GM12878 (cell line): ENCODE results near the gene VAV2. TPM values are rescaled to one million over a fixed set of nuclear protein-coding genes. Genes with fewer than 3 reads are reported as not detected.

Source experiments
- ATAC-seq: fragments of 200-7000 bp; cut with Tn5 transposase; 3 replicates; pipeline ENCODE4 v1.9.1; 2020; ENCODE audit warnings: mild to moderate bottlenecking, moderate library complexity
- BruUV-seq: library from RNA; stranded (reverse); fragments of 400-500 nt; replicated peaks from 2 replicates; lab custom pipeline; 2021; lab: Mats Ljungman, UMichigan
- CTCF ChIA-PET: fragments of 300-600 bp; sonication (Branson Sonifier 250); formaldehyde crosslinking; extraction: SDS; loops from one replicate; lab custom pipeline; 2021; ENCODE audit warnings: inconsistent platforms; lab: Yijun Ruan, JAX
- POLR2A ChIA-PET: fragments of 350-600 bp; formaldehyde crosslinking; extraction: SDS; loops from one replicate; lab custom pipeline; 2021; ENCODE audit warnings: inconsistent platforms; lab: Charles Lee
- RAD21 ChIA-PET: fragments of 300-600 bp; sonication (Branson Sonifier 250); formaldehyde crosslinking; loops from one replicate; lab custom pipeline; 2023; ENCODE audit warnings: antibody characterized with exemption; ENCODE audit not compliant: unreplicated experiment; lab: Charles Lee
- SMC1A ChIA-PET: fragments of 300-600 bp; sonication (Branson Sonifier 250); formaldehyde crosslinking; loops from one replicate; lab custom pipeline; 2023; ENCODE audit not compliant: unreplicated experiment, uncharacterized antibody; lab: Charles Lee
- DNase-seq: peaks from one replicate; pipeline ENCODE4 v3.0.0-alpha.2; 2011; ENCODE audit warnings: low read depth, low spot score
- FAIRE-seq: peaks from 3 replicates; lab custom pipeline; 2011; peaks lifted over from hg19 to GRCh38; lab: Jason Lieb, UNC
- H2AFZ ChIP-seq: 2 replicates; pipeline ENCODE4 v1.6.0; 2011; ENCODE audit warnings: low read depth, low read length, control low read depth; ENCODE audit not compliant: control insufficient read depth
- H3K27ac ChIP-seq: 2 replicates; pipeline ENCODE4 v1.5.1; 2011; ENCODE audit warnings: control low read depth; ENCODE audit not compliant: control insufficient read depth, insufficient read depth
- H3K27me3 ChIP-seq, 2 experiments: replicated peaks in 1 of 2; 2 replicates each; pipeline versions ENCODE4 v1.6.0 to v1.6.1; 2011; ENCODE audit warnings: low read length in 1 of 2; ENCODE audit not compliant: control insufficient read depth in 2 of 2, insufficient read depth in 2 of 2
- H3K36me3 ChIP-seq, 2 experiments: 2 replicates each; pipeline ENCODE4 v1.5.1; 2011; ENCODE audit warnings: low read length in 1 of 2; ENCODE audit not compliant: control insufficient read depth in 2 of 2, insufficient read depth in 2 of 2
- H3K4me1 ChIP-seq: 2 replicates; pipeline ENCODE4 v1.6.1; 2011; ENCODE audit warnings: mild to moderate bottlenecking, low read length, moderate library complexity, mixed read lengths; ENCODE audit not compliant: control insufficient read depth, insufficient read depth
- H3K4me2 ChIP-seq: 2 replicates; pipeline ENCODE4 v1.6.0; 2011; ENCODE audit warnings: control low read depth; ENCODE audit not compliant: control insufficient read depth, insufficient read depth
- H3K4me3 ChIP-seq: fragments of 200-600 bp; sonication (generic); 2 replicates; pipeline ENCODE4 v1.5.1; 2016
- H3K79me2 ChIP-seq: 2 replicates; pipeline ENCODE4 v1.6.0; 2011; ENCODE audit warnings: low read length; ENCODE audit not compliant: control insufficient read depth, insufficient read depth
- H3K9ac ChIP-seq: 2 replicates; pipeline ENCODE4 v1.8.0; 2011; ENCODE audit warnings: low read length, control low read depth, mixed read lengths; ENCODE audit not compliant: control insufficient read depth, insufficient read depth
- H3K9me3 ChIP-seq: replicated peaks from 3 replicates; pipeline ENCODE4 v1.5.1; 2011; ENCODE audit warnings: mild to moderate bottlenecking, low read length; ENCODE audit not compliant: control insufficient read depth, insufficient read depth
- H4K20me1 ChIP-seq: 2 replicates; pipeline ENCODE4 v1.6.0; 2011; ENCODE audit not compliant: control insufficient read depth, insufficient read depth
- ATF7 ChIP-seq: fragments of 450-650 bp; IDR thresholded peaks from 2 replicates; pipeline ENCODE4 v1.6.1; 2016; ENCODE audit warnings: low read depth, mild to moderate bottlenecking
- BRCA1 ChIP-seq: IDR thresholded peaks from 2 replicates; pipeline ENCODE4 v1.6.1; 2011; ENCODE audit warnings: low read depth, low read length, improper control_type of control experiment
- CHD4 ChIP-seq: fragments of 200-600 bp; sonication (generic); IDR thresholded peaks from 2 replicates; pipeline ENCODE4 v1.6.1; 2016; ENCODE audit warnings: mild to moderate bottlenecking
- ESRRA ChIP-seq: IDR thresholded peaks from 2 replicates; pipeline ENCODE4 v1.6.1; 2012; ENCODE audit warnings: mild to moderate bottlenecking, low read length, improper control_type of control experiment
- EZH2 ChIP-seq: IDR thresholded peaks from 2 replicates; pipeline ENCODE4 v1.6.1; 2012; ENCODE audit warnings: low read depth, mild to moderate bottlenecking, control low read depth, inconsistent platforms, low read length, borderline replicate concordance; ENCODE audit not compliant: control insufficient read depth
- JUND ChIP-seq: IDR thresholded peaks from 2 replicates; pipeline ENCODE4 v1.6.1; 2012; ENCODE audit warnings: low read depth, mild to moderate bottlenecking, low read length, improper control_type of control experiment, moderate library complexity
- SUZ12 ChIP-seq: fragments of 200-600 bp; sonication (generic); IDR thresholded peaks from one replicate; pipeline ENCODE4 v1.6.1; 2018; ENCODE audit warnings: antibody characterized with exemption, mild to moderate bottlenecking; ENCODE audit not compliant: unreplicated experiment
- YBX1 ChIP-seq: fragments of 450-650 bp; IDR thresholded peaks from 2 replicates; pipeline ENCODE4 v1.6.1; 2016; ENCODE audit warnings: antibody characterized with exemption
- ZNF217 ChIP-seq: fragments of 450-650 bp; IDR thresholded peaks from 2 replicates; pipeline ENCODE4 v1.6.1; 2017; ENCODE audit warnings: antibody characterized with exemption, mild to moderate bottlenecking
- ZNF24 ChIP-seq: fragments of 450-650 bp; IDR thresholded peaks from 2 replicates; pipeline ENCODE4 v1.6.1; 2017; ENCODE audit warnings: antibody characterized with exemption, mild to moderate bottlenecking
- WGBS: methylation state at CpG from one replicate; pipeline ENCODE4 v1.1.6; 2016; ENCODE audit warnings: low lambda C conversion rate; ENCODE audit not compliant: insufficient replicate concordance, insufficient coverage; ENCODE audit errors: missing lambda C conversion rate; 5-methylcytosine and 5-hydroxymethylcytosine counted together
- in situ Hi-C: fragments of 300-500 bp; cut with MboI; formaldehyde crosslinking; loops from 9 replicates; pipeline ENCODE4 v1.14.3; 2018; ENCODE audit warnings: mixed read lengths
- intact Hi-C: fragments of 100-400 bp; cut with micrococcal nuclease; formaldehyde crosslinking; loops from one replicate; pipeline ENCODE4 v1.14.2; 2022; ENCODE audit not compliant: unreplicated experiment
- polyA plus RNA-seq, 11 experiments: library from polyadenylated mRNA; depleted of rRNA in 4 of 11; unstranded in 6 of 11; stranded (reverse) in 5 of 11; fragments of >200 nt; fragmentation: Nextera tagmentation in 4 of 11; fragmentation: Illumina TruSeq in 1 of 11; extraction: Ambion mirVana in 4 of 11; extraction: Trizol in 1 of 11; gene quantifications; 1 replicate in 1 of 11; 2 replicates in 10 of 11; pipeline versions ENCODE4 v1.2.1 to v1.2.3, GENCODE V29; 2011 to 2016; ENCODE audit warnings: inconsistent platforms in 2 of 11, missing spikeins in 2 of 11, low read depth in 1 of 11
- total RNA-seq, 4 experiments: library from RNA; depleted of rRNA in 3 of 4; stranded (reverse); fragments of >200 nt in 3 of 4; fragmentation: Illumina TruSeq in 1 of 4; extraction: Trizol in 1 of 4; gene quantifications; 2 replicates each; pipeline versions ENCODE4 v1.2.1 to v1.2.3, GENCODE V29; 2013 to 2021
- TF ChIP-seq, protein P1 (sequence below): IDR thresholded peaks from 2 replicates; pipeline ENCODE4 v1.6.1; 2011; ENCODE audit warnings: borderline replicate concordance, low read depth, mild to moderate bottlenecking, moderate library complexity, low read length; ENCODE audit not compliant: insufficient read depth, poor library complexity, severe bottlenecking

Gene VAV2
- total and polyA plus RNA-seq, 10 of the 15 experiments (the other 5 are each of a cell fraction or from before 2014, with no cell fraction given), result 0.13 to 43.9 (median 16.9) TPM

GRCh38 chr9:133943036-133943780 lies 48.9 kb downstream of the VAV2 start:
- ATAC-seq, result no peak
- Histone ChIP-seq H3K36me3 (peaks cover 5 to 11% of the 10 kb centered on the region in 2 experiments; a peak in 3 of 4 replicates), H4K20me1 (no peaks in the 10 kb centered on the region), H3K27me3 (no peaks in the 10 kb centered on the region), H3K9me3 (no peaks in the 10 kb centered on the region), H3K79me2 (peaks cover 62% of the 10 kb centered on the region), H3K27ac (no peak overlapping the region), H3K9ac (no peak overlapping the region), H3K4me2 (no peak overlapping the region), H3K4me1 (peaks cover 32% of the 10 kb centered on the region), H3K4me3 (no peak overlapping the region), H2AFZ (no peak overlapping the region)
- POLR2A ChIA-PET, result interaction anchor here (1.1 to 3.1 kb wide), 3 partner anchors 24 to 42 kb away, joined by 9 to 35 read pairs (median 11); no protein-coding TSS in a partner anchor
- SMC1A ChIA-PET, result interaction anchor here (0.9 to 3.7 kb wide), 4 partner anchors 13 to 48 kb away, joined by 3 to 58 read pairs (median 21); no protein-coding TSS in a partner anchor
- no TSS peak for BruUV-seq
- RAD21 ChIA-PET, result interaction anchor here (1.9 kb wide), 1 partner anchor 37 kb away, joined by 7 read pairs; no protein-coding TSS in a partner anchor
- 99% methylated on average over 15 of the region's 17 CpGs for WGBS
- in situ Hi-C loops, result no loop called here
- FAIRE-seq, result no peak
- intact Hi-C loops, result no loop called here
- DNase-seq, result no peak
- TF ChIP-seq ZNF217 (no peak), ESRRA (no peak), BRCA1 (no peak), ZNF24 (no peak), EZH2 (no peak), YBX1 (no peak), JUND (no peak), SUZ12 (no peak), CHD4 (no peak), ATF7 (no peak)
- TF ChIP-seq, protein P1, sequence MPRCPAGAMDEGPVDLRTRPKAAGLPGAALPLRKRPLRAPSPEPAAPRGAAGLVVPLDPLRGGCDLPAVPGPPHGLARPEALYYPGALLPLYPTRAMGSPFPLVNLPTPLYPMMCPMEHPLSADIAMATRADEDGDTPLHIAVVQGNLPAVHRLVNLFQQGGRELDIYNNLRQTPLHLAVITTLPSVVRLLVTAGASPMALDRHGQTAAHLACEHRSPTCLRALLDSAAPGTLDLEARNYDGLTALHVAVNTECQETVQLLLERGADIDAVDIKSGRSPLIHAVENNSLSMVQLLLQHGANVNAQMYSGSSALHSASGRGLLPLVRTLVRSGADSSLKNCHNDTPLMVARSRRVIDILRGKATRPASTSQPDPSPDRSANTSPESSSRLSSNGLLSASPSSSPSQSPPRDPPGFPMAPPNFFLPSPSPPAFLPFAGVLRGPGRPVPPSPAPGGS, result no peak
- CTCF ChIA-PET, result interaction anchor here (1.7 kb wide), 1 partner anchor 39 kb away, joined by 7 read pairs; no protein-coding TSS in a partner anchor
